ENCODE results near the gene RNF38.

RNF38 gene

GRCh38 chr9:36316611-36317317 lies 83.3 kb downstream of the RNF38 start:
- TF ChIP-seq AEBP2 (tag by site-specific recombination; IDR thresholded peaks at IDR 0.05; ENCODE audit: borderline replicate concordance) (no peak), GLIS2 (tag by site-specific recombination; IDR thresholded peaks at IDR 0.05) (no peak), ZNF404 (tag by site-specific recombination; IDR thresholded peaks at IDR 0.05) (no peak), EGR2 (tag by site-specific recombination; IDR thresholded peaks at IDR 0.05; ENCODE audit: low read depth) (0 out of 2 replicates have a peak, but pooled peaks have one; percentile 10), HOXD13 (CRISPR knock-in tag; IDR thresholded peaks at IDR 0.05; ENCODE audit: borderline replicate concordance) (no peak), ZFHX2 (tag by site-specific recombination; conservative IDR thresholded peaks at IDR 0.05) (peak; percentile 40; the same call in 1 of the 2 replicates), BCL11A (tag by site-specific recombination; IDR thresholded peaks at IDR 0.05; ENCODE audit: low read depth) (no peak), ZNF10 (tag by site-specific recombination; IDR thresholded peaks at IDR 0.05) (no peak)
- POLR2A ChIA-PET = interaction anchor here (0.7 to 0.8 kb wide), 2 partner anchors 58 to 126 kb away, joined by 4 read pairs; partner anchors contain the start of genes CLTA and GNE
- Histone ChIP-seq H3K4me3 (ENCODE audit: low read depth, low read length) (no peak overlapping the region), H3K27ac (ENCODE audit: extremely low read depth, low read depth, low read length) (no peak overlapping the region), H3K9me3 (ENCODE audit: control insufficient read depth, insufficient read depth, low read depth, low read length) (no peaks in the 10 kb centered on the region), H3K36me3 (ENCODE audit: control insufficient read depth in 2 of 2, insufficient read depth in 1 of 2, low read length in 2 of 2) (no peaks in the 10 kb centered on the region), H3K4me1 (ENCODE audit: control insufficient read depth, insufficient read depth, low read length) (peaks cover 5% of the 10 kb centered on the region; the same call in 1 of the 2 replicates)
- CTCF ChIA-PET = interaction anchor here (0.5 to 4.5 kb wide), 4 partner anchors 13 to 314 kb away, joined by 3 to 42 read pairs (median 4); no protein-coding TSS in a partner anchor

- no peaks in the 10 kb centered on the region for H3K9me3 ChIP-seq (ENCODE audit: control insufficient read depth, insufficient read depth, low read depth, low read length)
- peaks cover 5% of the 10 kb centered on the region; the same call in 1 of the 2 replicates for H3K4me1 ChIP-seq (ENCODE audit: control insufficient read depth, insufficient read depth, low read length)
- TF ChIP-seq ZNF366 (tag by site-specific recombination; conservative IDR thresholded peaks at IDR 0.05) (no peak), ZNF391 (tag by site-specific recombination; IDR thresholded peaks at IDR 0.05; ENCODE audit: borderline replicate concordance, low read depth) (no peak), ZNF398 (tag by site-specific recombination; IDR thresholded peaks at IDR 0.05) (peak; percentile 69), GLI4 (tag by site-specific recombination; IDR thresholded peaks at IDR 0.05) (no peak), ZNF555 (tag by site-specific recombination; conservative IDR thresholded peaks at IDR 0.05) (no peak), ZBTB26 (tag by site-specific recombination; optimal IDR thresholded peaks at IDR 0.05) (no peak), ZNF521 (tag by site-specific recombination; IDR thresholded peaks at IDR 0.05) (no peak)
- ChIA-PET POLR2A (no interaction called here), CTCF (interaction anchor here (0.5 to 4.5 kb wide), 2 partner anchors 14 to 28 kb away, joined by 3 to 42 read pairs; no protein-coding TSS in a partner anchor)
- H3K4me3 ChIP-seq (ENCODE audit: low read depth, low read length) = no peak overlapping the region
- no peaks in the 10 kb centered on the region for H3K36me3 ChIP-seq (ENCODE audit: control insufficient read depth in 2 of 2, insufficient read depth in 1 of 2, low read length in 2 of 2)
- H3K27ac ChIP-seq (ENCODE audit: extremely low read depth, low read depth, low read length) = no peak overlapping the region
Measured at GRCh38 chr9:36316049-36316448, 84.0 kb downstream of the RNF38 start.

GRCh38 chr9:36315283-36315682 lies 84.8 kb downstream of the RNF38 start:
- no peak overlapping the region for H3K27ac ChIP-seq (ENCODE audit: extremely low read depth, low read depth, low read length)
- H3K4me3 ChIP-seq (ENCODE audit: low read depth, low read length) = no peak overlapping the region
- CTCF ChIA-PET = interaction anchor here (1.3 kb wide), 1 partner anchor 14 kb away, joined by 3 read pairs; no protein-coding TSS in a partner anchor
- H3K4me1 ChIP-seq (ENCODE audit: control insufficient read depth, insufficient read depth, low read length) = peaks cover 5% of the 10 kb centered on the region; the same call in 1 of the 2 replicates
- H3K36me3 ChIP-seq (ENCODE audit: control insufficient read depth in 2 of 2, insufficient read depth in 1 of 2, low read length in 2 of 2) = no peaks in the 10 kb centered on the region
- POLR2A ChIA-PET = interaction anchor here (0.6 to 1.4 kb wide), 3 partner anchors 10 to 57 kb away, joined by 3 to 5 read pairs (median 4); partner anchors contain the start of gene GNE
- H3K9me3 ChIP-seq (ENCODE audit: control insufficient read depth, insufficient read depth, low read depth, low read length) = no peaks in the 10 kb centered on the region
- no peak for TF ChIP-seq ZFP3 (tag by site-specific recombination; IDR thresholded peaks at IDR 0.05; ENCODE audit: low read depth)
- TF ChIP-seq ZNF121 (tag by site-specific recombination; IDR thresholded peaks at IDR 0.05) = no peak
- no peak for TF ChIP-seq ZNF701 (tag by site-specific recombination; IDR thresholded peaks at IDR 0.05)
- TF ChIP-seq SP3 (tag by site-specific recombination; IDR thresholded peaks at IDR 0.05) = no peak
- no peak for TF ChIP-seq ZNF266 (tag by site-specific recombination; IDR thresholded peaks at IDR 0.05; ENCODE audit: low read depth)
- no peak for TF ChIP-seq ZNF76 (tag by site-specific recombination; IDR thresholded peaks at IDR 0.05; ENCODE audit: borderline replicate concordance, low read depth)
- no peak for TF ChIP-seq ZNF23 (tag by site-specific recombination; IDR thresholded peaks at IDR 0.05; ENCODE audit: borderline replicate concordance)
- no peak for TF ChIP-seq ZNF488 (tag by site-specific recombination; IDR thresholded peaks at IDR 0.05)
- TF ChIP-seq ZNF514 (tag by site-specific recombination; IDR thresholded peaks at IDR 0.05) = no peak
- TF ChIP-seq ZNF660 (tag by site-specific recombination; IDR thresholded peaks at IDR 0.05) = no peak

Measured in HEK293 (cell line).